HCT116 (cell line): ENCODE data around the gene ASB10.

ENCODE experiments used
- ATF3 ChIP-seq: IDR thresholded peaks from 2 replicates; pipeline ENCODE4 v1.6.1; 2012
- CTCF ChIP-seq, 3 experiments: fragments of 200-600 bp in 1 of 3; sonication (generic) in 1 of 3; IDR thresholded peaks in 2 of 3; conservative IDR thresholded peaks in 1 of 3; 2 replicates each; pipeline ENCODE4 v1.5.1; 2012 to 2017; ENCODE audit warnings: low read depth in 2 of 3, low read length in 2 of 3, antibody characterized with exemption in 1 of 3, borderline replicate concordance in 1 of 3, control low read depth in 1 of 3, mild to moderate bottlenecking in 1 of 3, mixed read lengths in 1 of 3, mixed run types in 1 of 3, moderate library complexity in 1 of 3; ENCODE audit not compliant: insufficient read depth in 1 of 3
- ELF1 ChIP-seq: IDR thresholded peaks from 2 replicates; pipeline ENCODE4 v1.6.1; 2012; ENCODE audit warnings: low read depth, borderline replicate concordance
- EZH2 ChIP-seq: fragments of 200-600 bp; sonication (generic); IDR thresholded peaks from 2 replicates; pipeline ENCODE4 v1.6.1; 2017; ENCODE audit warnings: antibody characterized with exemption, mixed run types
- JUND ChIP-seq: IDR thresholded peaks from 2 replicates; pipeline ENCODE4 v1.6.1; 2012
- MAX ChIP-seq: IDR thresholded peaks from 2 replicates; pipeline ENCODE4 v1.6.1; 2012
- POLR2A ChIP-seq: IDR thresholded peaks from 2 replicates; pipeline ENCODE4 v1.7.0; 2011; ENCODE audit warnings: borderline replicate concordance; ENCODE audit not compliant: insufficient read depth, insufficient read length; ENCODE audit errors: extremely low read depth
- RAD21 ChIP-seq: IDR thresholded peaks from 2 replicates; pipeline ENCODE4 v1.6.1; 2012; ENCODE audit warnings: low read depth, mild to moderate bottlenecking
- REST ChIP-seq: IDR thresholded peaks from 2 replicates; pipeline ENCODE4 v1.6.1; 2012; ENCODE audit warnings: low read depth
- SIN3A ChIP-seq: IDR thresholded peaks from 2 replicates; pipeline ENCODE4 v1.6.1; 2012; ENCODE audit warnings: low read depth
- SP1 ChIP-seq: IDR thresholded peaks from 2 replicates; pipeline ENCODE4 v1.6.1; 2012; ENCODE audit warnings: low read depth
- TCF7L2 ChIP-seq: IDR thresholded peaks from 2 replicates; pipeline ENCODE4 v1.7.0; 2011; ENCODE audit warnings: borderline replicate concordance, inconsistent platforms; ENCODE audit not compliant: insufficient read depth, insufficient read length; ENCODE audit errors: extremely low read depth
- ZBTB33 ChIP-seq: IDR thresholded peaks from 2 replicates; pipeline ENCODE4 v1.6.1; 2011; ENCODE audit warnings: mild to moderate bottlenecking, low read length, moderate library complexity; ENCODE audit not compliant: insufficient replicate concordance; ENCODE audit errors: extremely low read depth

- TF ChIP-seq ELF1 (no peak), REST (no peak), POLR2A (no peak), CTCF (IDR thresholded peaks at IDR 0.05 in 2 of 3, conservative IDR thresholded peaks at IDR 0.05 in 1 of 3; ENCODE audit: borderline replicate concordance in 1 of 3, insufficient read depth in 1 of 3, low read depth in 2 of 3, low read length in 2 of 3) (no peak), TCF7L2 (no peak), ZBTB33 (no peak), MAX (no peak), SP1 (no peak), JUND (no peak), EZH2 (no peak), SIN3A (no peak), RAD21 (no peak), ATF3 (no peak)
These were observed 14.3 kb upstream of the ASB10 start for GRCh38 chr7:151201344-151201743.
